Measurements from ENCODE around the gene ZNF197. TPM values are rescaled to one million over a fixed set of nuclear protein-coding genes. Genes with fewer than 3 reads are reported as not detected.

ZNF197 gene
- total and polyA plus RNA-seq, 2 of the 8 experiments (the other 6 are each of a cell fraction or from before 2014, with no cell fraction given) = 3.9 to 16.8 TPM

DNA sequence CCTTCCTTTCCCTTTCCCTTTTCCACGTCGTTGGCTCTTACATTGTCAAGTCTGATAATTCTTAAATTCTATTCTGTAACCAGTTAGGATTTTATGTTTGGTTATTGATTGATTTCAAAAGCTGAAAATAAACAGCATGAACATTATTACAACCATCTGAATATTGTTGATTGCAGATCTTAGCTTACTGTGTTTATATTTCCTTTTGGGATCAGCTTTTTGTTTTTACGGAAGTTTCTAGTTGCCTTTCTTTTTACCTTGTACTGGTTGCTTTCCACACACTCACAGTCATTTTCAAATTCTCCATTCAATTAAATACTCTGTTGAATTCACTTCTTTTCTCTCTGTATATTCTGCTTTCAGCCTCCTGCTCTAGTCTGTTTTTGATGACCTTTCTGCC is 40.3 kb downstream of the ZNF197 start (continued):
- TF ChIP-seq RAD21 (IDR thresholded peaks at IDR 0.05 in 1 of 2, conservative IDR thresholded peaks at IDR 0.05 in 1 of 2; ENCODE audit: low read depth in 2 of 2, low read length in 2 of 2) (no peak), CBX8 (IDR thresholded peaks at IDR 0.05; ENCODE audit: borderline replicate concordance, low read depth, low read length) (no peak)
